Adipocyte (in vitro differentiated cells): ENCODE data around the gene CLEC12A.
"Not testable (repeated sequence)": the region's sequence is repeated elsewhere in the genome, so short reads cannot be mapped to it uniquely, and the experiment has no call there.

Experiments used
- DNase-seq: peaks from one replicate; pipeline ENCODE4 v3.0.0-alpha.2; 2015; ENCODE audit warnings: low read depth
- H3K27me3 ChIP-seq: replicated peaks from 2 replicates; pipeline ENCODE4 v1.7.0; 2013; ENCODE audit warnings: mild to moderate bottlenecking, low read length, moderate library complexity; ENCODE audit not compliant: control insufficient read depth, insufficient read depth
- H3K36me3 ChIP-seq: 2 replicates; pipeline ENCODE4 v1.7.0; 2013; ENCODE audit warnings: low read length, mild to moderate bottlenecking, moderate library complexity; ENCODE audit not compliant: control insufficient read depth, insufficient read depth, severe bottlenecking
- H3K4me1 ChIP-seq: 2 replicates; pipeline ENCODE4 v1.7.0; 2013; ENCODE audit warnings: mild to moderate bottlenecking, low read length, moderate library complexity; ENCODE audit not compliant: control insufficient read depth, insufficient read depth
- H3K4me3 ChIP-seq: 2 replicates; pipeline ENCODE4 v1.7.0; 2013; ENCODE audit warnings: mild to moderate bottlenecking, low read length, moderate library complexity
- H3K9ac ChIP-seq: 2 replicates; pipeline ENCODE4 v1.7.0; 2013; ENCODE audit warnings: mild to moderate bottlenecking, low read length, moderate library complexity
- H3K9me3 ChIP-seq: 2 replicates; pipeline ENCODE4 v1.7.0; 2013; ENCODE audit warnings: mild to moderate bottlenecking, low read length, moderate library complexity; ENCODE audit not compliant: control insufficient read depth

The CLEC12A gene

DNA sequence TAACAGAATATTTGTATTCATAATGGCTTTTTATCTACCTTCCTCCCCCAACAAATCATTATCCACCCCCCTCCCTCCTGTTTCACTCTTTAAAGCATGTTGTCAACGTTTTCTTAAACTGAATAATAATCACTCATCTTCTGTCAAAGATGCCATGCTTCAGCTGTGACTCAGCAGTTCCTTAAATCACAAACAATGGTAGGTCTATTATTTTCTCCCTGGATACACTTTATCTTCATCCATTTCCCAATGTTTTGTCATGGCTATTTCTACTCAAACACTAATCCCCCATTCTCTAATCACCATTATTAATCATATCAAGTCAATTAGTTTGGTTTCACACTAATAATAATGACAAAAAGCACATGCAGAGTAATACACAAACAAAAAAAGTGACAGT is 45.7 kb downstream of the CLEC12A start:
- H3K27me3 ChIP-seq: peaks cover under 1% of the 10 kb centered on the region

DNA sequence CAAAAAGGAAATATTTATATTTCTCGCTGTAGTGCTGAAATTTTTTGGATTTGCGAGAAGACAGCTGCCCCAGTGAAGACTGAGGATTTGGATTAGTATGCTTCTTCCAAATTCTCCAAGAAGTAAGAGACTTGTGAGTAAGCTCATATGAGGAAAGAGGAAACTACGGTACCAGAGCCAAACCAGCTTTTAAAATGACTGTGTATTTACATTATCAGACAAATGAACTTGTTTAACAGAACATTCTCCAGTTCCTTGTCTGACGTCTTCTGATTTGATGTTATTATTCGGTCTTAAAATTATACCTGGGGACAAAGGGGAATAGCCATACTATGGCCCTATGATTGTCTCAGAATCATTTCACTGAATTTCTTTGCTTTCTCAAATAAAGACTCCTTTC is 47.2 kb downstream of the CLEC12A start:
- DNase-seq: no peak
- H3K4me3 ChIP-seq: no peak overlapping the region
- peaks cover 3% of the 10 kb centered on the region for H3K4me1 ChIP-seq
- no peaks in the 10 kb centered on the region for H3K36me3 ChIP-seq
- H3K9me3 ChIP-seq: no peaks in the 10 kb centered on the region
- H3K9ac ChIP-seq: no peak overlapping the region
- H3K27me3 ChIP-seq: no peaks in the 10 kb centered on the region

More for the DNA sequence above, 45.7 kb downstream of the CLEC12A start:
- H3K9ac ChIP-seq: no peak overlapping the region
- DNase-seq: no peak
- H3K4me1 ChIP-seq: peaks cover 3% of the 10 kb centered on the region
- no peak overlapping the region for H3K4me3 ChIP-seq
- H3K9me3 ChIP-seq: no peaks in the 10 kb centered on the region
- no peaks in the 10 kb centered on the region for H3K36me3 ChIP-seq

DNA sequence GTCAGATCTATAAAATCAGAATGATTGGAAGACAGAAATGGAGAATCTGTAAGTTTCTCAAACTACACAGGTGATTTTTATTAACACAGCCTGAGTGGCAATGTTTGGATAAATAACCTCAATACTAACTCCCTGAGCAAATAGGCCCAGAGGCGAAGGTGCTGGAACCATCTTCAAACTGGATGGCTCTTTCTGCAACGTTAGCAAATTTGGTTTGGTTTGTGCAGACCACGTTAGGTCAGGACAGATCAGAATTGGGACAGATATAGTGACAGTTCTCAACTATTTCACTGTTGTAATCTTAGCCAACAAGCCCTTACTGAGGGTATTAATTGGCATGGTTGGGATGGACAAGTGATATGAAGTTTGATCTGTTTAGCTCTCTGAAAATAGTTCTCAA is 50.1 kb downstream of the CLEC12A start:
- Histone ChIP-seq H3K27me3 (no peaks in the 10 kb centered on the region), H3K9me3 (no peaks in the 10 kb centered on the region), H3K9ac (no peak overlapping the region), H3K4me1 (peaks cover 3% of the 10 kb centered on the region), H3K36me3 (no peaks in the 10 kb centered on the region), H3K4me3 (no peak overlapping the region)
- no peak for DNase-seq

DNA sequence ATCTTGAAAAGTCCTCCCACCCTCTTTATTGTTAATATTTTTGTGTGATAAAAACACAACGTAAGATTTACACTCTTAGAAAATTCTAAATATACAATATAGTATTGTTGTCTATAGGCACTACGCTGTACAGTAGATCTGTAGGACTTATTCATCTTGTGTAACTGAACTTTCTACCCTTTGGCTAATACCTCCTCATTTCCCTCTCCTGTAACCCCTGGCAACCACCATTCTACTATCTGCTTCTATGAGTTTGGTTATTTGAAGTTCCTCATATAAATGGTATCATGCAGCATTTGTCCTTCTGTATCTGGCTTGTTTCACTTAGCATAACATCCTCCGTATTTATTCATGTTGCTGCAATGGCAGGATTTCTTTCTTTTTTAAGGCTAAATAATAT is 54.0 kb downstream of the CLEC12A start:
- Histone ChIP-seq H3K36me3 (no peaks in the 10 kb centered on the region), H3K4me3 (no peak overlapping the region), H3K4me1 (peaks cover 13% of the 10 kb centered on the region), H3K9ac (no peak overlapping the region), H3K27me3 (no peaks in the 10 kb centered on the region), H3K9me3 (no peaks in the 10 kb centered on the region)
- no peak for DNase-seq

DNA sequence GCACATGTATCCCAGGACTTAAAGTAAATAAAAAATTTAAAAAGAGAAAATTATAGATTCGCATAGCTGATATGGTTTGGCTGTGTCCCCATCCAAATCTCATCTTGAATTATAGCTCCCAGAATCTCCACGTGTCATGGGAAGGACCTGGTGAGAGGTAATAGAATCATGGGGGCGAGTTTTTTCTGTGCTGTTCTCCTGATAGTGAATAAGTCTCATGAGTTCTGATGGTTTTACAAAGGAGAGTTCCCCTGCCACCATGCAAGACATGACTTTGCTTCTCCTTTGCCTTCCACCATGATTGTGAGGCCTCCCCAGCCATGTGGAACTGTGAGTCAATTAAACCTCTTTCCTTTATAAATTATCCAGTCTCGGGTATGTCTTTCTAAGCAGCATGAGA is 55.5 kb downstream of the CLEC12A start:
- not testable (repeated sequence) for H3K4me3 ChIP-seq, DNase-seq, H3K9me3 ChIP-seq, H3K9ac ChIP-seq, H3K36me3 ChIP-seq, H3K27me3 ChIP-seq
- H3K4me1 ChIP-seq: peaks cover 13% of the 10 kb centered on the region

DNA sequence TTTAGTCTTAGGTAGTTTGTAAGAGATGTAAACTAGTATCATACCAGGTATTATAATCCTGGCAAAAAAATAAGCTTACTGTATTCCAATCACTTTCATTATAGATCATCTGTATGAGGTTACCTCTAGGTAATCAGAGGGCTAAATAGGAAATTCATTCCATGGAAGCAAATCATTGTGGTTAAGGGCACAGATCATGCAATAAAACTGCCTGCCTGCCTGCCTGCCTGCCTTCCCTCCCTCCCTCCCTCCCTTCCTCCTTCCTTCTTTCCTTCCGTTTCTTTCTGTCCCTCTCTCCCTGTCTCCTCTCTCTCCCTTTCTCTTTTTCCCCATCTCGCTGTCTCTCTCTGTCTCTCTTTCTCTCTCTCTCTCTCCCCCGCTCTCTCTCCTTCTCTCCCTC is 56.1 kb downstream of the CLEC12A start:
- Histone ChIP-seq H3K27me3 (no peaks in the 10 kb centered on the region), H3K36me3 (no peaks in the 10 kb centered on the region), H3K9ac (no peak overlapping the region), H3K9me3 (no peaks in the 10 kb centered on the region), H3K4me3 (no peak overlapping the region), H3K4me1 (peaks cover 13% of the 10 kb centered on the region)
- no peak for DNase-seq

DNA sequence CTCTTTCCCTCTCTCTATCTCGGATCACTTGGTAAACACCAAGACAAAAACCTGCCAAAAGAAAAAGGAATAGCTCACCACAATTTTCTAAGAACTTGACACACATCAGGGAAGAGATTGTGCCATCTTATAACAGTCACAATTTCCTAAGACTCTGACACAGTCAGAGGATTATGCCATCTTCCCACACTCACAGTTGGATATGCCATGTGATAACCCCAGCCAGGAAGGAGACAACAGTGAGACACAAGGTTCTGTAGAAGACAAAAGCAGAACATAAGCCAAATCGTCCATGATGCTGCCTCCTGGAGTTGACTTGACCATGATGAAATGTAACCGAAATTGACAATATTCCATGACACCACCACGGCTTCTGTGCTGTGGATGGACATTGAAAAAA is 56.5 kb downstream of the CLEC12A start:
- peaks cover 13% of the 10 kb centered on the region for H3K4me1 ChIP-seq
- DNase-seq: no peak
- no peak overlapping the region for H3K9ac ChIP-seq
- H3K36me3 ChIP-seq: no peaks in the 10 kb centered on the region
- H3K9me3 ChIP-seq: no peaks in the 10 kb centered on the region
- H3K27me3 ChIP-seq: no peaks in the 10 kb centered on the region
- H3K4me3 ChIP-seq: no peak overlapping the region

DNA sequence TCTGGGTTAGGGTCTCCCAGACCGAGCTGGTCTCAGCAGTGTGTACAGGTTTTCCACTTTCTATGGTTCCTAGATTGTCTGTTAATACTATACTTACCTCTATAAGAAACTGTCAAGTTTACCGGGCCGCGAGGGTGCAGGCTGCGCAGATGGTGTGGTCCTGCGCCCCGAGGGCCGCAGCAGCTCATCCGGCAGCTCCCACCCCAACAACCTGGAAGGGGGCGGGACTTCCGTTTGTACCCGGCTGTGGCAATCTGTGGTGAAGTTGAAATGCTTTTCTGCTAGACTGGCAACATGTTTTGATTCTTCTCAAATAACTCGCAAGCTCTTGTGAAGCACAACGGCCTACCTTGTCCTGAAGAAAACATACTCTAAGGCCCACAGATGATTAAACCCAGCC is 59.2 kb downstream of the CLEC12A start, which contains the start of gene CLEC9A:
CLEC9A (plus strand) TSS at position 237 of the 400 bp plus-strand sequence. CDS start 22,006 bp downstream, outside the sequence.
- DNase-seq: no peak
- H3K9ac ChIP-seq: no peak within 1 kb of the TSS
- H3K36me3 ChIP-seq: no peaks in the 10 kb centered on the region
- H3K9me3 ChIP-seq: no peaks in the 10 kb centered on the region
- peaks cover 13% of the 10 kb centered on the region for H3K4me1 ChIP-seq
- no peaks in the 10 kb centered on the region for H3K27me3 ChIP-seq
- no peak within 1 kb of the TSS for H3K4me3 ChIP-seq

DNA sequence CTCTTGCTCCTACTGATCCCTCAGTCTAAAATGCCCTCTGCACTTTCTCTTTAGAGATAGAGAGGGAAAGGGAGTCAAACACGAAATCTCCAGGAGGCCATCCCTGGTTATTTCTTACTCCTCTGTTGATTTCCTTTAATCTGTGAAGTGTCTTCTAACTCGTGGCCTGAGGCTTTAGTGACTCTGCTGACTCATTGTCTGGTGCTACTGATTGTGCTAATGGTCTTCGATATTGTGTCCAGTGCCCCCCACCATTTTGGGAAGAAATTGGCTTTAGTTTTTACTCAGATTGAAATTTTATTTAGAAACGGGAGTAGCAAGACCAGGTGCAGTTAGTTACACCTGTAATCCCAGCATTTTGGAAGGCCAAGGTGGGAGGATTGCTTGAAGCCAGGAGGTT is 60.1 kb downstream of the CLEC12A start:
- DNase-seq: no peak
- no peaks in the 10 kb centered on the region for H3K27me3 ChIP-seq
- no peak overlapping the region for H3K4me3 ChIP-seq
- no peaks in the 10 kb centered on the region for H3K9me3 ChIP-seq
- H3K4me1 ChIP-seq: peaks cover 13% of the 10 kb centered on the region
- no peak overlapping the region for H3K9ac ChIP-seq
- no peaks in the 10 kb centered on the region for H3K36me3 ChIP-seq

DNA sequence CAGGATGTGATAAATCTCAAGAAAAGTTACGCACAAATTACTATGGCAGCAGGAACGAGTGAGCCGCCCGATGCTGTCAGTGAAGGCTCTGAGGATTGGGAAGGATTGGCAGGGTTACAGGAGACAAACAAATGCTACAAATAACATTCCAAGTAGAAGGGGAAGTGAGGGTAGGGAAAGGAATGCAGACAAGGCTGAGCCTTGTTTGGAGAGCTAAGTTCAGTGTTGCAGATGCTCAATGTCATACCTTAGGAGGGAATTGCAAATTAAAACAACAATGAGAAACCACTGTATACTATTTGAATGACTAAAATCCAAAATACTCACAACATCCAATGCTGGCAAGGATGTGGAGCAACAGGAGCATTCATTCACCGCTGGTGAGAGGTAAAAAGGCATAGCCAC is 60.6 kb downstream of the CLEC12A start:
- Histone ChIP-seq H3K4me3 (no peak overlapping the region), H3K4me1 (peaks cover 13% of the 10 kb centered on the region), H3K9me3 (no peaks in the 10 kb centered on the region), H3K27me3 (no peaks in the 10 kb centered on the region), H3K9ac (no peak overlapping the region), H3K36me3 (no peaks in the 10 kb centered on the region)
- DNase-seq: peak; percentile 5

DNA sequence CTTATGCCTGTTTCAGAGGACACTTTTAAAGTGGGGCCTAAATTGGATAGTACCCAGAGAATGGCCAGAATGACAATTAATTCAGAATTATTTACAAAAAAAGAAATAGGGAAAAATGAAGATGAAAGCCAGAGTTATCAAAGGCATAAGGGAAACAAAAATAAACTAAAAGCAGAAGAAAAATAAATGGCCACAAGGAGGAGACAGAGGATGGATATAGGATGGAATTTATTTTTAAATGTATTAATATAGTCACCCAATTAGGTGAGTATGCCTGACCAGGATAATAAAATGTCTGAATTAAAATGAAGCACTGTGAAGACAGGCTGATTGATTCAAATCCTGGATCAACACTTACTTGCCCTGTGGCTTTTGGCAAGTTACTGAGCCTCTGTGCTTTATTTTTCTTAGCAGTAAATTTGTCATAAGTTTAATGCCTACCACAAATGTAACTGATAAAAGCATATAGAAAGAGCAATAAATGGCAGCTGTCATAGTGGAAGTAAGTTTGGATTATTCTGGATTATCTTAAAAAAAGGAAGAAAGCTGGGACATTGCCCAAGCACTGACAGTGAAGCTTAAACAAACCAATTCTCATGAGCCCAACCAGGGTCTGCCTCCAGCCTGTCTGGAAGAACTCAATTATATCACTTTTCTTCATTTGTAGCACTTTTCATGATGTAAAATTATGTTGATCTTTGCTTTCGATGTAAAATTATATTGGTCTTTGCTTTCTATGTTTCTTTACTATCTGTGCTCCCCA is 62.8 kb downstream of the CLEC12A start:
- H3K4me3 ChIP-seq: no peak overlapping the region
- no peaks in the 10 kb centered on the region for H3K4me1 ChIP-seq
- no peak overlapping the region for H3K9ac ChIP-seq
- H3K9me3 ChIP-seq: no peaks in the 10 kb centered on the region
- peak; percentile 54 for DNase-seq
- H3K27me3 ChIP-seq: no peaks in the 10 kb centered on the region
- H3K36me3 ChIP-seq: no peaks in the 10 kb centered on the region
